ENCODE results near the gene FOSL1. TPM values are rescaled to one million over a fixed set of nuclear protein-coding genes. Genes with fewer than 3 reads are reported as not detected.

FOSL1 gene
- total and polyA plus RNA-seq, 2 of the 13 experiments (the other 11 are each of a cell fraction or from before 2014, with no cell fraction given): 4.0 to 4.1 TPM

DNA sequence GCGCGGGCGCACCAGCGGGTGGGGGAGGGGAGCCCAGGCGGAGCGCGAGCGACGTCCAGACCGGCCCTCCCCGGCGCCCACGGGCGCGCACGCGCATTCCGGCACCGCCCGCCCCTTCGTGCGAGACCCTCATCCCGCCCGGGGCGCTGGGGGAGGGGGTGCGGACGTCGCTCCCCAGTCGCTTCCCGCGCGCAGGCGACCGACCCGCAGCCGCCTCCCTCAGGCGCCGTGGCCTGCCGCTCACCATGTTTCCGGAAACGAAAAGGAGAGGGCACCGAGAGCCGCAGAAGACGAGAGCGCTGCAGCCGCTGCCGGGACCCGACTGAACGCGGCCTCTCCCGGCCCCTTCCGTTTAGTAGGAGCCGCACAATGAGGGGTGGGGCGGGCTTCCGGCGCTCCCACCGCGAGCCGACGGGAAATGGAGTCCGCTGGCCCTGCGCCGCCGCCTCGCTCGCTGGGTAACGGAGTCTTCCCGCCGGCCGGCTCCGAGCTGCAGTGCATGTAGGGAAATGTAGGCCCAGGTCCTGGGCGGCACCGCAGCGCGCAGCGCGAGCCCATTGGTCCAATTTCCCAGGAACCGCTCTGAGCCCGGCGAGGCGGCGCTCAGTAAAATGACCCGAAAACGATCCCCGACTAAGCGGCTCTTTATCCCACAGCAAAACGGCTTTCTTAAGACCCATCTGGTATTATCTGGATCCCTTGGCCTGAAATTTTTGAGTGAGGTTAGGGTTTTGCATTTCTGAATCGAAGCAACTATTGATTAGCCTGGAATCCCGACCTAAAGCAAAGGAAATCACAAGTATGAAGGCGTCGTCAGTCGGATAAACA lies 42.1 kb downstream of the FOSL1 start, which contains the start of gene CFL1 (continued):
- peak; percentile 52; the same call in 1 of the 2 replicates for TF ChIP-seq ZZZ3 (CRISPR knock-in tag; IDR thresholded peaks at IDR 0.05; ENCODE audit: borderline replicate concordance)
- peak; percentile 83 for TF ChIP-seq ZNF772 (CRISPR knock-in tag; IDR thresholded peaks at IDR 0.05)
- no peak for TF ChIP-seq ZNF17 (CRISPR knock-in tag; IDR thresholded peaks at IDR 0.05)
- TF ChIP-seq, protein P1, sequence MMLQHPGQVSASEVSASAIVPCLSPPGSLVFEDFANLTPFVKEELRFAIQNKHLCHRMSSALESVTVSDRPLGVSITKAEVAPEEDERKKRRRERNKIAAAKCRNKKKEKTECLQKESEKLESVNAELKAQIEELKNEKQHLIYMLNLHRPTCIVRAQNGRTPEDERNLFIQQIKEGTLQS (CRISPR knock-in tag; IDR thresholded peaks at IDR 0.05): no peak
- peak; percentile 14; the same call in 1 of the 2 replicates for TF ChIP-seq FOSL2 (CRISPR knock-in tag; IDR thresholded peaks at IDR 0.05)
- TF ChIP-seq POLR2AphosphoS5 (IDR thresholded peaks at IDR 0.05; ENCODE audit: low read depth, low read length): peak; percentile 98
- TF ChIP-seq TMF1 (CRISPR knock-in tag; IDR thresholded peaks at IDR 0.05; ENCODE audit: low read depth): peak; percentile 52; the same call in 1 of the 2 replicates
- TF ChIP-seq TARDBP (CRISPR knock-in tag; IDR thresholded peaks at IDR 0.05): peak; percentile 69
- TF ChIP-seq SIX4 (CRISPR knock-in tag; IDR thresholded peaks at IDR 0.05): peak; percentile 42; the same call in 1 of the 2 replicates
- peak; percentile 20; the same call in 1 of the 2 replicates for TF ChIP-seq ZNF138 (CRISPR knock-in tag; IDR thresholded peaks at IDR 0.05; ENCODE audit: low read depth)
- TF ChIP-seq SRSF1 (optimal IDR thresholded peaks at IDR 0.05; ENCODE audit: low read depth, low read length): no peak
- TF ChIP-seq POGK (CRISPR knock-in tag; conservative IDR thresholded peaks at IDR 0.05): peak; percentile 29; the same call in 1 of the 2 replicates
- TF ChIP-seq, protein P2, sequence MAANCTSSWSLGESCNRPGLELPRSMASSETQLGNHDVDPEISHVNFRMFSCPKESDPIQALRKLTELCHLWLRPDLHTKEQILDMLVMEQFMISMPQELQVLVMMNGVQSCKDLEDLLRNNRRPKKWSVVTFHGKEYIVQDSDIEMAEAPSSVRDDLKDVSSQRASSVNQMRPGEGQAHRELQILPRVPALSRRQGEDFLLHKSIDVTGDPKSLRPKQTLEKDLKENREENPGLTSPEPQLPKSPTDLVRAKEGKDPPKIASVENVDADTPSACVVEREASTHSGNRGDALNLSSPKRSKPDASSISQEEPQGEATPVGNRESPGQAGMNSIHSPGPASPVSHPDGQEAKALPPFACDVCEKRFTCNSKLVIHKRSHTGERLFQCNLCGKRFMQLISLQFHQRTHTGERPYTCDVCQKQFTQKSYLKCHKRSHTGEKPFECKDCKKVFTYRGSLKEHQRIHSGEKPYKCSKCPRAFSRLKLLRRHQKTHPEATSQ (CRISPR knock-in tag; IDR thresholded peaks at IDR 0.05; ENCODE audit: borderline replicate concordance): peak; percentile 71
- no peak for TF ChIP-seq KMT2B (CRISPR knock-in tag; IDR thresholded peaks at IDR 0.05)
- 0 out of 2 replicates have a peak, but pooled peaks have one; percentile 81 for TF ChIP-seq THYN1 (CRISPR knock-in tag; IDR thresholded peaks at IDR 0.05; ENCODE audit: borderline replicate concordance, low read depth)
- peak; percentile 53; the same call in 1 of the 2 replicates for TF ChIP-seq ZNF761 (CRISPR knock-in tag; conservative IDR thresholded peaks at IDR 0.05)
